ENCODE results near the gene DBNDD1.
"Not testable (repeated sequence)": the region's sequence is repeated elsewhere in the genome, so short reads cannot be mapped to it uniquely, and the experiment has no call there.

DBNDD1 gene

DNA sequence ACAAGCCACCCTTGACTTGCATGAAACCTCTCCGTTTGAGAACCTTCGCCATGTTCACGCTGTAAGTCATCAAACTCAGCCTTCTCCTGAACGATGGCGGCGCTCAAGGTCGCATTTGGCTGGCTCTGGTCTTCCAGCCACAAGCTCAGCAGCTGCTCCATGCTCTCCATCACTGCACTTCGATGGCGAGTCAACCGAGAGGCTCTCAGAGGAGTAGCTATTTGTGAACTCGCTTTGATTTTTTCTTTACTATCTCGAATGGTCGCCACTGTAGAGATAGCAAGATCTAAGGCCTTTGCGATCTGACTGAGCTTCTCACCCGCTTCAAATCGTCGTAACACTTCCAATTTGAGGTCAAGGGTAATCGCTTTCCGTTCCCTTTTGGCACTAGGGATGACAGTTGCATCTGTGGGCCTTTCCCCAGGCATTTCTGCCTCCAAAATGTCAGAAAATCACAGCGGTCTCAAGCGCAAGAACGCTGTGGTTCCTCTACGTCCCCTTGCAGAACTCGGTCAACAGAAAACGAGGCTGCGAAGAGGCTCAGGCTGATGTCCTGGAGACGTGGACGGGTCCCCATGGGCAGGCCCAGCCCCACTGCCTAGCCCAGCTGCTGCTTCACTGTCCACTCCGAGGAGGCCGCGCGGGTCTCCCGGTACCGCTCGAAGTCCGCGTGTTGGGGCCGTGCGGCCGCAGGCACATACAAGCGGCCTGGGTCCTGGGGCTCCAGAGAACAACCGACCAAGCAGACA is 47.6 kb downstream of the DBNDD1 start:
- no peak for DNase-seq (ENCODE audit: low read depth)
- TF ChIP-seq, protein P1, sequence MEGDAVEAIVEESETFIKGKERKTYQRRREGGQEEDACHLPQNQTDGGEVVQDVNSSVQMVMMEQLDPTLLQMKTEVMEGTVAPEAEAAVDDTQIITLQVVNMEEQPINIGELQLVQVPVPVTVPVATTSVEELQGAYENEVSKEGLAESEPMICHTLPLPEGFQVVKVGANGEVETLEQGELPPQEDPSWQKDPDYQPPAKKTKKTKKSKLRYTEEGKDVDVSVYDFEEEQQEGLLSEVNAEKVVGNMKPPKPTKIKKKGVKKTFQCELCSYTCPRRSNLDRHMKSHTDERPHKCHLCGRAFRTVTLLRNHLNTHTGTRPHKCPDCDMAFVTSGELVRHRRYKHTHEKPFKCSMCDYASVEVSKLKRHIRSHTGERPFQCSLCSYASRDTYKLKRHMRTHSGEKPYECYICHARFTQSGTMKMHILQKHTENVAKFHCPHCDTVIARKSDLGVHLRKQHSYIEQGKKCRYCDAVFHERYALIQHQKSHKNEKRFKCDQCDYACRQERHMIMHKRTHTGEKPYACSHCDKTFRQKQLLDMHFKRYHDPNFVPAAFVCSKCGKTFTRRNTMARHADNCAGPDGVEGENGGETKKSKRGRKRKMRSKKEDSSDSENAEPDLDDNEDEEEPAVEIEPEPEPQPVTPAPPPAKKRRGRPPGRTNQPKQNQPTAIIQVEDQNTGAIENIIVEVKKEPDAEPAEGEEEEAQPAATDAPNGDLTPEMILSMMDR (IDR thresholded peaks at IDR 0.05; ENCODE audit: control insufficient read depth, insufficient read depth, low read depth, low read length, missing control alignments), result no peak
- peak overlapping the region; percentile 86 for H3K4me3 ChIP-seq (ENCODE audit: control insufficient read depth, low read depth, low read length)

DNA sequence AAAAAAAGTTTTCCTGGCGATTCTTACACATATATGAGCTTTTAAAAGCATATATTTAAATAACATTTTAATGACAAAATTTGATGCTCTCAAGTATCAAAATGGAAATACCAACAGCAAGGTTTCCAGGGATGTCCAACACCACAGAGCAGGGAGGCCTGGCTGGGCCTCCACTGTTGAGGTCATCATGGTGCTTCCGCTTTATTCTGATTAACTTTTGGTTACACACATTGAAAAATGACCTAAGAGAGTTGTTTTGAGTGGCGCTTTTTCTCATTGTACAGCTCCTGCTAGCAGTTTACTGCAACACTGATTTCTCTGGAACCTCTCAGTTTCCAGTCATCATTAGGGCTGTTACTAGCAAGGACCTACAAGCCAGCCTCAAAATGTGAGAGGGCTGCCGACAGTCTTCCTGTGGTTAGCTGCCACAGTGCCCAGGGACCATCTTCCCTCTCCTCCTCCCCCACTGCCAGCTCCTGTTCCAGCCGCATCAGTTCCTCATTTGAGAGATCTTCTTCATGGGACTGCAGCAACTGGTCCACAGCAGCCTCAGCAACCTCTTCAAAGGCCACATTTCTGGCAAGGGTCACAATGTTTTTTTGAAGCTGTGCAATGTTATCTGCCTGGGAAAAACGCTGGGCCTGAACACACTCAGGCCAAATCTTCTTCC is 49.4 kb downstream of the DBNDD1 start:
- DNase-seq (ENCODE audit: low read depth), result no peak
- TF ChIP-seq, protein P1 (IDR thresholded peaks at IDR 0.05; ENCODE audit: control insufficient read depth, insufficient read depth, low read depth, low read length, missing control alignments), result no peak
- no peak overlapping the region for H3K4me3 ChIP-seq (ENCODE audit: control insufficient read depth, low read depth, low read length)

DNA sequence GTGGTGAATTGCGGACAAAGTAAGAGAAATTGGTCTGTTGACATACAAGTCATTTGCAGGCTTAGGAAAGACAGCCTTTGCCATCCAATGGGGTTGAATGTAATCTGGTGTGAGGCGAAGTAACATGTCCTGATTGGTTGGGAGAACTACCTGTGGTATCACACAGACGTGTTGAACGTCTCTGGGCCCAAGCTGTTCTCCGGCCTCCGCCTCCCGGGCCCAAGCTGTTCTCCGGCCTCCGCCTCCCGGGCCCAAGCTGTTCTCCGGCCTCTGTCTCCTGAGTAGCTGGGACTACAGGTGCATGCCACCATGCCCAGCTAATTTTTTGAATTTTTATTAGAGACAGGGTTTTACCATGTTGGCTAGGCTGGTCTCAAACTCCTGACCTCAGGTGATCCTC is 51.2 kb downstream of the DBNDD1 start:
- H3K4me3 ChIP-seq (ENCODE audit: control insufficient read depth, low read depth, low read length); DNase-seq (ENCODE audit: low read depth): not testable (repeated sequence)

DNA sequence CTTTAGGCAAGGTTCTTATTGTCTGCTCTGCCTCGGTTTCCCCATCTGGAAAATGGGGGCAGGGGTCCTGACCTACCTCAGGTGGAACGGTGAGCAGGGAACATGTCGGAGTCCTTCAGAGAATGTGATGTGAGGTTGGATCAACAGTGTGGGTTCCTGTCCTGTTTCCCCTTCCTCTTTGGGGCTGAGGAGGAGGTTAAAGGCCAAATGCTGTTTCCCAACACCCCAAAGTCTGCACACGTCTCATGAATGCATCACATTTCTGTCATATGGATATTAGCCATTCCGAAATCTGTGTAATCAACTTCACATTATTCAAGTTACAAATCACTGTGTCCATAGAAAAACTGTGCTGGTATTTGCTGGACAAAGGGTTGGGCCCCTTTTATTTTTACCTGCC is 51.8 kb downstream of the DBNDD1 start:
- H3K4me3 ChIP-seq (ENCODE audit: control insufficient read depth, low read depth, low read length); DNase-seq (ENCODE audit: low read depth): not testable (repeated sequence)

DNA sequence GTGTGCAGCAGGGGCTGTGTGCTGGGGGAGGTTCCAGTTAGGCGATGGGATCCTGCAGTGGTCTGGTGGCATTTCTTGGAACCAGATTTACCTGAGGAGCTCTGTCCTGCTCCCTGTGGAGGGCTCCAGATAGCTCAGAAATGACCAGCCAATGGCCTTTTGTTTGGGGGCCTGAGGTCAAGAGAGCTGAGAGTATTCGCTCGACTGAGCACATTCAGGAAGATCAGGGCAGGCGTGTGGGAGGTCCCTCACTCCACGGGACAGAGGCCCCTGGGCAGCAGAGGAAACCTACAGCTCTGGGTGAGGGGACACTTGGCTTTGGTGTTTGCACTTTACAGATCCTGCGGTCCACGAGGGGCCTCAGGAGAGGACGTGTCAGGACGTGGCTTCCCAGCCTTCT is 52.5 kb downstream of the DBNDD1 start:
- TF ChIP-seq, protein P1 (IDR thresholded peaks at IDR 0.05; ENCODE audit: control insufficient read depth, insufficient read depth, low read depth, low read length, missing control alignments), result no peak
- no peak overlapping the region for H3K4me3 ChIP-seq (ENCODE audit: control insufficient read depth, low read depth, low read length)
- no peak for DNase-seq (ENCODE audit: low read depth)

DNA sequence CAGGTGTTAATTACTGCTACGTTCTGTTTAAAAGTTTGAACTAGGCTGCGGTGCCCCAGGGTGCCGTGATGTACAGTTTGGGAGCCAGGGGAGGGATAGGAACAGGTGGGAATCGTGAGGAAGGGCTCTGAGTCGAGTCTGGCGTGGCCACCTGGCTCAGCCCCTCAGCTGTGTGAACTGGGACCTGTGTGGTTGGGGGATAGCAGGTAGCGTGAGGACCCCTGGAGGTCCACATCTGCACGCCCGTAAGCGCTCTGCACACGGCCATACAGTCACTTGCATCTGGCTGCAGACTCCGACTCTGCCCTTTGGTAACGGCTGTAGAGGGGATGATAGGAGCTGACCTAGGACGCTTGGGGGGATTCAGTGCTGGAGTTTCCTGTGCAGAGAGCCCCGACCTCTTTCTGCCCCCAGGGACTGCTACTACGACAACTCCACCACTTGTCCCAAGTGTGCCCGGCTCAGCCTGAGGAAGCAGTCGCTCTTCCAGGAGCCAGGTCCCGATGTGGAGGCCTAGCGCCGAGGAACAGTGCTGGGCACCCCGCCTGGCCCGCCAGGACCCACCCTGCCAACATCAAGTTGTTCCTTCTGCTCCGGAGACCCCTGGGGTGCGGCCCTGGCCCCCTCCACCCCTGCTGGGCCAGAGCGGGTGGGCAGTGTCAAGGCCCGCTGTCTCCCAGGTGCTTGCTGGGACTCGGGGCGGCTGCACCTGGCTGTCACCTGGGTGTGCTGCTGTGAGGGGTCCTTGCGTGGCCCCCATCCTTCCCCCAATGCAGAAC is 53.6 kb downstream of the DBNDD1 start:
- H3K4me3 ChIP-seq (ENCODE audit: control insufficient read depth, low read depth, low read length), result no peak overlapping the region
- no peak for DNase-seq (ENCODE audit: low read depth)
- TF ChIP-seq, protein P1 (IDR thresholded peaks at IDR 0.05; ENCODE audit: control insufficient read depth, insufficient read depth, low read depth, low read length, missing control alignments), result no peak

DNA sequence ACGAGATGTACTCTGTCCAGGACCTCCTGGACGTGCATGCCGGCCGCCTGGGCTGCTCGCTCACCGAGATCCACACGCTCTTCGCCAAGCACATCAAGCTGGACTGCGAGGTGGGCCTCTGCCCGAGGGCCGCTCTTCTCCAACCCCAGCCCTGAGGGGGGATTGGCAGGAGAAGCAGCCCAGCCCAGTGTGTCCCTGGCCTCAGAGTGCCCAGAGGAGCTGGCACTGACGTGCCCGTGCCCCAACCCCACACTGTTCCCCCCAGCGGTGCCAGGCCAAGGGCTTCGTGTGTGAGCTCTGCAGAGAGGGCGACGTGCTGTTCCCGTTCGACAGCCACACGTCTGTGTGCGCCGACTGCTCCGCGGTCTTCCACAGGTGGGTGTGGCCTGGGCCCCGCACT is 55.1 kb downstream of the DBNDD1 start:
- DNase-seq (ENCODE audit: low read depth), result no peak
- TF ChIP-seq, protein P1 (IDR thresholded peaks at IDR 0.05; ENCODE audit: control insufficient read depth, insufficient read depth, low read depth, low read length, missing control alignments), result no peak
- H3K4me3 ChIP-seq (ENCODE audit: control insufficient read depth, low read depth, low read length), result no peak overlapping the region
